Glomerular visceral epithelial cell (primary cell): Measurements from ENCODE around the gene MRGPRG.
A peak's percentile ranks its signal among the peaks of the same experiment; 100 is the strongest.

Experiments used
- DNase-seq: peaks from one replicate; pipeline ENCODE4 v3.0.0-alpha.2; 2016; ENCODE audit errors: extremely low spot score

The MRGPRG gene

GRCh38 chr11:3195251-3196160, 23.1 kb downstream of the MRGPRG start:
- DNase-seq, result peak; percentile 13

DNA sequence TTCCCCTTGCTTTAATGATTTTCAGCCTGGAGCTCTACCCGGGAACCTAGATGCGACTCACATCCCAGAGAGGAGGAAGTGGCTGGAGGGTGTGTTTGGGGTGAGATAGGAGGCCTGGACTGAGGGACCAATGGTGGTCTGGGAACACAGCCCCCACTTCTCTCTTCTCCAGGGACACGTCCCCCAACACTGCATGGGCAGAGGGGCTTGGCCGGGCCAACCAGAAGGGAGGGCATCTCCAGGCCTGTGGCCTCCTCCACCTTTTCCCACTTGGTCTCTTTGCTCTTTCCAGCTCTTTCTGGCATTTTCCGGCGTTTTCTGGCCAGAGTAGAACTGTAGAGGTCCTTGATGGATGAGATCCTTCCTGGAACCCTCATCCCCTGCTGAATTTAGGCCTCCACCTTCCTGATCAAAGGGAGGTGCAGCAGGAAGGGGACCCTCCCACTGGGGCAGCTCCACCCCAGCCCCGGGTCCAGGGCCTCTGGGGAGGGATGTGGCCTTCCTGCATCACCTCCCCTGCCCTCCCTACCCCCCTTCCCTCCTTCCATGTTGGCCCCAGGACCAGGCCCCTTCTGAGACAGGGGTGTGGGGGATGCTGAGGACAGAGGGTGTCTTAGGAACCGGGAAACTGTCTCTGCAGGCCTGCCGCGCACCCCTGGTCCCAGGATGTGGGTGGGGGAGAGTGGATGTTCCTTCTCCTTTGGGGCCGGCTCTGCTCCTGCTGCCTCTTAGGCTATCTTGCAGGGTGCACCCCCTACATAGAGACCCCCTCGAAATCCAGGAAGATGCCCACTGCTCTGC, 24.4 kb downstream of the MRGPRG start:
- DNase-seq, result no peak

- DNase-seq, result no peak
Measured at GRCh38 chr11:3193373-3194015, 25.1 kb downstream of the MRGPRG start.

DNA sequence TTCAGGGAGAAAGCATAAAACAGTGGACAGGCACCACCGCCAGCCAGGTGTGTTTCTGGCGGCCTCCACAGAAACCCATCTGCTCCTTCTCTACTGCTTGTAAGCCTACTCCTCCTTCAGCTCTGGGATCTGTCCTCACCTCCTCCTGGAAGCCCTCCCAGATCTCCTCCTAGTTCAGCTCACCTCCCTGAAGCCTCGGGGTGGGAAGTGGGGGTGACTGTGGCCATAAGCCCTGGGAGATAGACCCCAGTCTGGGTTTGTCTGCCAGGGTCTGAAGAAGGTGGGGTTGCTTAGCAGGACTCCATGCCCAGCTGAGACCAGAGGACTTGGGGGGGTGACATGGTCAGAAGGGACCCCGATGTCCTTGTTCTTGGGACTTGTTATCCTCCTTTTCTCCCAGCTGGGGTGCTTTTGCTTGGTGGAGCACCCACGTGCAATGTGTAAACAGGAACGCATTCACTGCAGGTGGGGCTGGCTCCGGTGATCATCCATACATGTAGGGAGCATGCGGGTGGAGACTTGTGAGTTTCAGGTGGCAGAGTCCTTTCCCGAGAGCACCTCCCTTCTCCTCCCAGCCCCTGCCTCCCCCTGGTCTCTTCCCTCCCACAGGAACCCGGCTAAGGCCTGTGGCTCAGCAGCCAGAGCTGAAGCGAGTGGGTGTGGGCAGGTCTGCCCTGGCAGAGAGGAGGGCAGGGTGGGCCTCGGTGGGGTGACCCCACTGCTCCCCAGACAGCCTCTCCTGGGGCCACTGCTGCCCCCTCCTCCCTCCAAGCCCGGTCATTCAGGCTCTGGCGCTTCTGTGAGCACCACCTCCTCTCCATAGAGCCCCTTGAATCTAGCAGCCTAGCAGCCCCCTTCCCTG, 25.9 kb downstream of the MRGPRG start:
- no peak for DNase-seq

DNA sequence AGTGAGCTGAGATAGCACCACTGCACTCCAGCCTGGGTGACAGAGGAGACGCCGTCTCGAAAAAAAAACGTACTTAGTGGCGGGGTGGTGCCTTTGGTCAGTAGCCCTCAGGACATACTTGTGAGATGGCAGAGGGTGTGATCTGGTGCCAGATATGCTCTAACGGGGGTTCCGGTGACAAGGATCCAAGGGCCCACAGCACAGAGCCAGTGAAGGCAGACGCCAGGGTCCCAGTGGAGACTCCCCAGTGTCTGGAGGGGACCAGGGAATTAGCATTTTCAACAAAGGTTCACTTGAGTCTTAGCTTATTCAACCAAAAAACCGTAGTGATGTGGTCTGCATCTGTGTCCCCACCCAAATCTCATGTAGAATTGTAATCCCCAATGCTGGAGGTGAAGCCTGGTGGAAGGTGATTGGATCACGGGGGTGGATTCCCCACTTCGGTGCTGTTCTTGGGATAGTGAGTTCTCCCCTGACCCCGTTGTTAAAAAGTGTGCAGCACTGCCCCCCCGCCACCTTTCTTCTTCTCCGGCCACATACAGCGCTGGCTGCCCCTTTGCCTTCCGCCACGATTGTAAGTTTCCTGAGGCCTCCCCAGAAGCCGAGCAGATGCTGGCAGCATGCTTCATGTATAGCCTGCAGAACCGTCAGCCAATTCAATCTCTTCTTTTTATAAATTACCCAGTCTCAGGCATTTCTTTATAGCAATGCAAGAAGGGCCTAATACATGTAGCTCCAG, 26.9 kb downstream of the MRGPRG start:
- no peak for DNase-seq

- no peak for DNase-seq
Measured at GRCh38 chr11:3190600-3190999, 28.0 kb downstream of the MRGPRG start.

- DNase-seq, result no peak
Measured at GRCh38 chr11:3189886-3190583, 28.6 kb downstream of the MRGPRG start.

GRCh38 chr11:3189196-3189843, 29.3 kb downstream of the MRGPRG start:
- no peak for DNase-seq

DNA sequence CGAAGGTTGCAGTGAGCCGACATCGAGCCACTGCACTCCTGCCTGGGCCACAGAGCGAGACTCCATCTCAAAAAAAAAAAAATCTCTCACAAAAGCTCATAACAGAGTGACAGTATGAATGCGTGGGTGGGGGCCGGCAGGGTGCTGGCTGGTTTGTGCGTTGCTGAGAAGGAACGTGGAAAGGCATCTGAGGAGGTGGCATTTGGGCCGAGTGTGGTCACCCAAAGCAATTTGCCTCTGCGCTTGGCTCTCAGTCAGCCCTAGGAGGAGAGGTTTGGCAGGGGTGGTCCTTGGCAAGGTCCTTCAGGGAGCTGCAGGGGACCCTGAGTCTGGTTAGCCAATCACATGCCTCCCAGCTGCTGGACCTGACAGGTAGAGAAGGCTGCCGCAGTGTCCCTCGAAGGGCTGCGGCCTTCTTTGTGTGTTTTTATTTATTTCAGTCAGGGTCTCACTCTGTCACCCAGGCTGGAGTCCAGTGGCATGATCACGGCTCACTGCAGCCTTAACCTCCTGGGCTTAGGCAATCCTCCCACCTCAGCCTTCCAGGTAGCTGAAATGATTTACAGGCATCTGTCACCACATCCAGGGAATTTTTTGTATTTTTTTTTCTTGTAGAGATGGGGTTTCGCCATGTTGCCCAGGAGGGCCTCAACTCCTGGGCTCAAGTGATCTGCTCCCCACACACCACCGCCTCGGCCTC, 30.0 kb downstream of the MRGPRG start:
- DNase-seq, result no peak

DNA sequence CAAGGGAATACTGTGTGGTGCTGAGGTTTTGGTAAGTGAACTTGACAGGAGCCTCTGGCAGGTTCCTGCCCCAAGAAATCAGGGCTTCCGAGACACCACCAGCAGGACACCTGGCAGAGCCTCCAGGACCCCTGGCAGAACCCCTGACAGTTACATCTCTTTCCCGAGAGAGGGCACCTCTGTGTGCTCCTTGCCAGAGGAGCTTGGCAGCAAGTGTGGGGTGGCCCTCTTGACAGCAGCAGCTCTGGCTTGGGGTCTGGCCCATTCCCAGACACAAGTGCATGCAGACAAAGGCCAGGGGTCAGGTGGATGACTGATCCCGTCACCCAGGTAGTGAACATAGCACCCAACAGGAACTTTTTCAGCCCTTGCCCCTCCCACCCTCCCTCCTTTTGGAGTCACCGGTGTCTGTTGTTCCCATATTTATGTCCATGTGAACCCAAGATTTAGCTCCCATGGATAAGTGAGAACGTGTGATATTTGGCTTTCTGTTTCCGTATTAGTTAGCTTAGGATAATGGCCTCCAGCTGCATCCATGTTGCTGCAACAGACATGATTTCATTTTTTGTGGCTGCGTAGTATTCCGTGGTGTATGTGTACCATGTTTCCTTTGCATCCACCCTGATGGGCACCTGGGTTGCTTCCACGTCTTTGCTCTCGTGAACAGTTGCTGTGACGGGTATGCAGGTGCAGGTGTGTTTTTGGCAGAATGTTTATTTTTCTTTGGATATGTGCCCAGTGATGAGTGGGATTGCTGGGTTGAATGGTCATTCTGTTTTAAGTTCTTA, 32.3 kb downstream of the MRGPRG start:
- no peak for DNase-seq

DNA sequence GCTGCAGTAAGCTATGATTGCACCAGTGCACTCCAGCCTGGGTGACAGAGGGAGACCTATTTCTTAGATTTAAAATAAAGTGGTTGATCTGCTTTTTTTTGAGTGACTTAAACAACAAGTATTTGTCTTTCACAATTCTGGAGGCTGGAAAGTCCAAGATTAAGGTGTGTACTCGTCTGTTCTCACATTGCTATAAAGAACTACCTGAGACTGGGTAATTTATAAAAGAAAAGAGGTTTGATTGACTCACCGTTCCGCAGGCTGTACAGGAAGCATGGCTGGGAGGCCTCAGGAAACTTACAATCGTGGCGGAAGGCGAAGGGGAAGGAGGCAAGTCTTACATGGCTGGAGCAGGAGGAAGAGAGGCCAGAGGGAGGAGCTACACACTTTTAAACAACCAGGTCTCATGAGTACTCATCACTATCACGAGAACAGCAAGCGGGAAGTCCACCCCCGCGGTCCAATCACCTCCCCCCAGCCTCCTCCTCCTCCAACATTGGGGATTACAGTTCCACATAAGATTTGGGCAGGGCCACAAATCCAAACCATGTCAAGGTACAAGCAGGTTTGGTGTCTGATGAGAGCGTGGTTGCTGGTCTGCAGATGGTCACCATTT, 33.8 kb downstream of the MRGPRG start:
- DNase-seq, result no peak

- no peak for DNase-seq
Measured at GRCh38 chr11:3183523-3183922, 35.1 kb downstream of the MRGPRG start.

GRCh38 chr11:3182462-3182852, 36.2 kb downstream of the MRGPRG start:
- no peak for DNase-seq

DNA sequence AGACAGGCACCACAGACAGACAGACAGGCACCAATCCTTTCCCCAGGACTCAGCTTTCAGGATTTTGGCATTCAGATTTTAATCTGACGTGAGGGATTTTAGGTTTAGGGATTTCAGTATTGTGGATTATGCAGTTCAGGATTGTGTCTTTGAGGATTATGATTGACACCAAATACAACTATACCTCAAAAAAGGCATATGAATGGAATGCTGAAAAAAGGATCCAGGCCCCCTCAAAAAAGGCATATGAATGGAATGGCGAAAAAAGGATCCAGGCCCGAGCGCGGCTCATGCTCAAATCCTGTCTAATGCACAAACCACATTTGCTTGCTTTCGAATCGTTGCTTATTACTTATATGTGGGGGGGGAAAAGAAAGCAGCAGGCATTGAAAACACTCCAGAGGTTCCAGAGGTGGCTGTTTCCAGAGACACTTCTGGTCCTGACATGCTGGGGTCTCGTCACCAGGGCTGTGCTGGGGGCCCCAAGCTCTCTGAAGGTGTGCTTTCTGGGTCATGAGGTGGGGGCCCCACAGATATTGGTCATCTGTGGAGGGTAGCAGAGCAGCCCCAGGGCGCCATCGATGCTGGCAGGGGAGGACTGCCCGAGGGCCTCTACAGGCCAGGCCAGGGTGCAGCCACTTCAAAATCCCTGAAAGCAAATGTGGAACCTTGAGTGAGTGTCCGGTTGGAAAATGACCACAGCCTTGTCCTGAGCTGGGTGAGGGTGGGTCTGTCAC, 36.7 kb downstream of the MRGPRG start:
- no peak for DNase-seq

DNA sequence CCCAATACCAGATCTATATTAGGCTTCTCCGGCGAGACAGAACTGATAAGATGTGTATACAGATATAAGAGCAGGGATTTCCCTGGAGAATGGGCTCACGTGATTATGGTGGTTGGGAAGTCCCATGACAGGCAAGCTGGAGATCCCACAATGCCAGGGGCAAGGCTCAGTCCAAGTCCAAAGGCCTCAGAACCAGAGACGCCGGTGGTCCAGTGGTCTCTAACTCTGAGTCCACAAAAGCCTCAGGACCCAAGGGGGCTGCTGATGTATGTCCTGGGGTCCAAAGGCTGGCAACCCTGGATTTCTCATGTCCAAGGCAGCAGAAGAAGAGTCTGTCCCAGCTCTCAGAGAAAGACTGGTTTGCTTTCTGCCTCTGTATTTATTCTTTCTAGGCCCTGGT, 37.7 kb downstream of the MRGPRG start:
- DNase-seq, result no peak

DNA sequence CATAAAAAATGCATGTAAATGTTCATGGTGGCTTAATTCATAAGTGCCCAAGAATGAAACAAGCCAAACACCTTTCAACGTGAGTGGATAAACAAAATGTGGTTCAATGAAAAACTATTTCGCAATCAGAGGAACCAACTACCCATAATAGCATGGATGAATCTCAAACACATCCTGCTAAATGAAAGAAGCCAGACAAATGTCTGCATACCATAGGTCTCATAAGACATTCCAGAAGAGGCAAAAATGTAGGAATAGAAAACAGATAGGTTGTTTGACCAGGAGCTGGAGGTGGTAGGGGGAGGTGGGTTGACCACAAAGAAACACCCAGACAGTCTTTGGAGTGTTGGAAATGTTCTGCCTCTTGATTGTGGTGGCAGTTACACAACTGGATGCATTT, 40.3 kb downstream of the MRGPRG start:
- DNase-seq, result no peak

DNA sequence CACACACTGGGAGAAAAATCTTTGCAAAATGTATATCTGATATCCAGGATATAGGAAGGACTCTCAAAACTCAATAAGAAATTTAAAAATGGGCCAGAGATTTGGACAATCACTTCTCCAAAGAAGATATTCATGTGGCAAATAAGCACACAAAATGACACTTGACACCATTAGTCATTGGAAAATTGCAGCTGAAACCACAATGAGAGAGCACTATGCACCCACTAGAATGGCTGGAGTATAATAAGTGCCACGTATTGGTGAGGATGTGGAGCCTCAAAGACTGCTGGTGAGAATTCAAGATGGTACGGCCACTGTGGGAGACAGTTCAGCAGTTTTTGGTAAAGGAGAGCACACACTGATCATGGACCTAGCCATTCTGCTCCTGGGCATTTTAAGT, 40.7 kb downstream of the MRGPRG start:
- DNase-seq, result no peak
